Measurements from ENCODE around the gene SPZ1.

GRCh38 chr5:80324912-80325311, 5.1 kb downstream of the SPZ1 start:
- TF ChIP-seq, protein P1, sequence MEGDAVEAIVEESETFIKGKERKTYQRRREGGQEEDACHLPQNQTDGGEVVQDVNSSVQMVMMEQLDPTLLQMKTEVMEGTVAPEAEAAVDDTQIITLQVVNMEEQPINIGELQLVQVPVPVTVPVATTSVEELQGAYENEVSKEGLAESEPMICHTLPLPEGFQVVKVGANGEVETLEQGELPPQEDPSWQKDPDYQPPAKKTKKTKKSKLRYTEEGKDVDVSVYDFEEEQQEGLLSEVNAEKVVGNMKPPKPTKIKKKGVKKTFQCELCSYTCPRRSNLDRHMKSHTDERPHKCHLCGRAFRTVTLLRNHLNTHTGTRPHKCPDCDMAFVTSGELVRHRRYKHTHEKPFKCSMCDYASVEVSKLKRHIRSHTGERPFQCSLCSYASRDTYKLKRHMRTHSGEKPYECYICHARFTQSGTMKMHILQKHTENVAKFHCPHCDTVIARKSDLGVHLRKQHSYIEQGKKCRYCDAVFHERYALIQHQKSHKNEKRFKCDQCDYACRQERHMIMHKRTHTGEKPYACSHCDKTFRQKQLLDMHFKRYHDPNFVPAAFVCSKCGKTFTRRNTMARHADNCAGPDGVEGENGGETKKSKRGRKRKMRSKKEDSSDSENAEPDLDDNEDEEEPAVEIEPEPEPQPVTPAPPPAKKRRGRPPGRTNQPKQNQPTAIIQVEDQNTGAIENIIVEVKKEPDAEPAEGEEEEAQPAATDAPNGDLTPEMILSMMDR (conservative IDR thresholded peaks at IDR 0.05 in 1 of 2, IDR thresholded peaks at IDR 0.05 in 1 of 2; ENCODE audit: low read depth in 1 of 2, low read length in 2 of 2) = no peak
- TF ChIP-seq EZH2 (IDR thresholded peaks at IDR 0.05; ENCODE audit: low read length, missing control alignments) = no peak
